Gastrocnemius medialis (tissue), 4 donors: ENCODE results near the gene LCE2B.

Source experiments
- POLR2A ChIP-seq, 2 donors: fragments of 450-650 bp; IDR thresholded peaks; one replicate each; pipeline ENCODE4 v1.6.1; 2017; ENCODE audit warnings: antibody characterized with exemption in 2 of 2, mild to moderate bottlenecking in 2 of 2, moderate library complexity in 2 of 2
- TF ChIP-seq, protein P1 (sequence below), 5 experiments: fragments of 450-650 bp in 3 of 5; fragments of 200-600 bp in 2 of 5; sonication (generic) in 2 of 5; IDR thresholded peaks in 4 of 5; conservative IDR thresholded peaks in 1 of 5; 1 replicate in 4 of 5; 2 replicates in 1 of 5; pipeline ENCODE4 v1.5.1; 2016 to 2019; ENCODE audit warnings: antibody characterized with exemption in 5 of 5, mild to moderate bottlenecking in 3 of 5, moderate library complexity in 3 of 5

DNA sequence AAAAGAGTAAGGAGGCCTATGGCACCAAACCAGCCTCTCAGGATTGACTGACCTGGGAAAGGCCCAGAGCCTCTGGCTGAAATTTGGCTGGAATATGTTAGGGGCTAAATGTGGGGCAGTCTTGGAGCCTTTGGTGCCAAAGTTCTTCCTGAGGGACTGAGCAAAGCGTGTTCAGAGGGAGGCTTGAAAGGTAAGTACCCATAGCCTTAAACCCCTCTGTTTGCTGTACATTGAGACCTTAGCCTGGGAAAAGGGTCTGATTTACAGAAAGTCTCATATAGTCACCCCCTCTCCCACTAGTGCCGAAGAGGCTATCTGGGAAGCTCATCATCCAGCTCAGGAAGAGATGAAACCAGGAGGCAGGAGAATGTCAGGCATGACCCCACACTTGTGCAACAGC, 21.9 kb downstream of the LCE2B start, which contains the start of gene LCE4A:
- TF ChIP-seq, protein P1, sequence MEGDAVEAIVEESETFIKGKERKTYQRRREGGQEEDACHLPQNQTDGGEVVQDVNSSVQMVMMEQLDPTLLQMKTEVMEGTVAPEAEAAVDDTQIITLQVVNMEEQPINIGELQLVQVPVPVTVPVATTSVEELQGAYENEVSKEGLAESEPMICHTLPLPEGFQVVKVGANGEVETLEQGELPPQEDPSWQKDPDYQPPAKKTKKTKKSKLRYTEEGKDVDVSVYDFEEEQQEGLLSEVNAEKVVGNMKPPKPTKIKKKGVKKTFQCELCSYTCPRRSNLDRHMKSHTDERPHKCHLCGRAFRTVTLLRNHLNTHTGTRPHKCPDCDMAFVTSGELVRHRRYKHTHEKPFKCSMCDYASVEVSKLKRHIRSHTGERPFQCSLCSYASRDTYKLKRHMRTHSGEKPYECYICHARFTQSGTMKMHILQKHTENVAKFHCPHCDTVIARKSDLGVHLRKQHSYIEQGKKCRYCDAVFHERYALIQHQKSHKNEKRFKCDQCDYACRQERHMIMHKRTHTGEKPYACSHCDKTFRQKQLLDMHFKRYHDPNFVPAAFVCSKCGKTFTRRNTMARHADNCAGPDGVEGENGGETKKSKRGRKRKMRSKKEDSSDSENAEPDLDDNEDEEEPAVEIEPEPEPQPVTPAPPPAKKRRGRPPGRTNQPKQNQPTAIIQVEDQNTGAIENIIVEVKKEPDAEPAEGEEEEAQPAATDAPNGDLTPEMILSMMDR (IDR thresholded peaks at IDR 0.05 in 4 of 5, conservative IDR thresholded peaks at IDR 0.05 in 1 of 5), result no peak
- no peak for TF ChIP-seq POLR2A (IDR thresholded peaks at IDR 0.05)
